ENCODE results near the gene GREB1L.
"Not testable (repeated sequence)": the region's sequence is repeated elsewhere in the genome, so short reads cannot be mapped to it uniquely, and the experiment has no call there.

The GREB1L gene

GRCh38 chr18:21306368-21306767, 64.3 kb downstream of the GREB1L start:
- DNase-seq, result no peak
- no peak for TF ChIP-seq GATA1 (IDR thresholded peaks at IDR 0.05; ENCODE audit: low read depth, low read length)
- TF ChIP-seq POLR2A (IDR thresholded peaks at IDR 0.05; ENCODE audit: low read length), result no peak

GRCh38 chr18:21307578-21307977, 65.5 kb downstream of the GREB1L start:
- TF ChIP-seq POLR2A (IDR thresholded peaks at IDR 0.05; ENCODE audit: low read length) (no peak), GATA1 (IDR thresholded peaks at IDR 0.05; ENCODE audit: low read depth, low read length) (no peak)
- no peak for DNase-seq

- DNase-seq, result no peak
- TF ChIP-seq GATA1 (IDR thresholded peaks at IDR 0.05; ENCODE audit: low read depth, low read length) (no peak), POLR2A (IDR thresholded peaks at IDR 0.05; ENCODE audit: low read length) (no peak)
These were observed 67.2 kb downstream of the GREB1L start for GRCh38 chr18:21309248-21309647.

- DNase-seq, result not testable (repeated sequence)
These were observed 69.9 kb downstream of the GREB1L start for GRCh38 chr18:21311980-21312379.

GRCh38 chr18:21313576-21313975, 71.5 kb downstream of the GREB1L start:
- TF ChIP-seq GATA1 (IDR thresholded peaks at IDR 0.05; ENCODE audit: low read depth, low read length) (no peak), POLR2A (IDR thresholded peaks at IDR 0.05; ENCODE audit: low read length) (no peak)
- DNase-seq, result no peak

GRCh38 chr18:21314724-21315123, 72.7 kb downstream of the GREB1L start:
- no peak for DNase-seq
- no peak for TF ChIP-seq GATA1 (IDR thresholded peaks at IDR 0.05; ENCODE audit: low read depth, low read length)
- TF ChIP-seq POLR2A (IDR thresholded peaks at IDR 0.05; ENCODE audit: low read length), result no peak

- not testable (repeated sequence) for DNase-seq
These were observed 73.1 kb downstream of the GREB1L start for GRCh38 chr18:21315126-21315525.

- DNase-seq, result no peak
- no peak for TF ChIP-seq GATA1 (IDR thresholded peaks at IDR 0.05; ENCODE audit: low read depth, low read length)
- no peak for TF ChIP-seq POLR2A (IDR thresholded peaks at IDR 0.05; ENCODE audit: low read length)
These were observed 73.7 kb downstream of the GREB1L start for GRCh38 chr18:21315741-21316197.

- TF ChIP-seq POLR2A (IDR thresholded peaks at IDR 0.05; ENCODE audit: low read length) (no peak), GATA1 (IDR thresholded peaks at IDR 0.05; ENCODE audit: low read depth, low read length) (no peak)
- DNase-seq, result no peak
These were observed 74.3 kb downstream of the GREB1L start for GRCh38 chr18:21316296-21316695.

- no peak for DNase-seq
- no peak for TF ChIP-seq POLR2A (IDR thresholded peaks at IDR 0.05; ENCODE audit: low read length)
- no peak for TF ChIP-seq GATA1 (IDR thresholded peaks at IDR 0.05; ENCODE audit: low read depth, low read length)
These were observed 79.7 kb downstream of the GREB1L start for GRCh38 chr18:21321711-21322110.

GRCh38 chr18:21327101-21327500, 85.1 kb downstream of the GREB1L start:
- TF ChIP-seq GATA1 (IDR thresholded peaks at IDR 0.05; ENCODE audit: low read depth, low read length), result no peak
- TF ChIP-seq POLR2A (IDR thresholded peaks at IDR 0.05; ENCODE audit: low read length), result no peak
- no peak for DNase-seq

- TF ChIP-seq POLR2A (IDR thresholded peaks at IDR 0.05; ENCODE audit: low read length) (no peak), GATA1 (IDR thresholded peaks at IDR 0.05; ENCODE audit: low read depth, low read length) (no peak)
- DNase-seq, result no peak
These were observed 88.2 kb downstream of the GREB1L start for GRCh38 chr18:21330122-21330701.

- no peak for DNase-seq
- TF ChIP-seq GATA1 (IDR thresholded peaks at IDR 0.05; ENCODE audit: low read depth, low read length) (no peak), POLR2A (IDR thresholded peaks at IDR 0.05; ENCODE audit: low read length) (no peak)
These were observed 89.0 kb downstream of the GREB1L start for GRCh38 chr18:21331065-21331464.

GRCh38 chr18:21335927-21336488, 94.0 kb downstream of the GREB1L start:
- no peak for TF ChIP-seq GATA1 (IDR thresholded peaks at IDR 0.05; ENCODE audit: low read depth, low read length)

GRCh38 chr18:21336846-21337245, 94.8 kb downstream of the GREB1L start:
- no peak for DNase-seq
- TF ChIP-seq GATA1 (IDR thresholded peaks at IDR 0.05; ENCODE audit: low read depth, low read length), result no peak
- TF ChIP-seq POLR2A (IDR thresholded peaks at IDR 0.05; ENCODE audit: low read length), result no peak

More at GRCh38 chr18:21335927-21336488, 94.0 kb downstream of the GREB1L start:
- no peak for DNase-seq

- DNase-seq, result no peak
- TF ChIP-seq GATA1 (IDR thresholded peaks at IDR 0.05; ENCODE audit: low read depth, low read length) (no peak), POLR2A (IDR thresholded peaks at IDR 0.05; ENCODE audit: low read length) (no peak)
These were observed 99.1 kb downstream of the GREB1L start for GRCh38 chr18:21341141-21341540.

Data from erythroblast (primary cell).